ENCODE results near the gene MLIP.
"Not testable (repeated sequence)": the region's sequence is repeated elsewhere in the genome, so short reads cannot be mapped to it uniquely, and the experiment has no call there.

The MLIP gene

DNA sequence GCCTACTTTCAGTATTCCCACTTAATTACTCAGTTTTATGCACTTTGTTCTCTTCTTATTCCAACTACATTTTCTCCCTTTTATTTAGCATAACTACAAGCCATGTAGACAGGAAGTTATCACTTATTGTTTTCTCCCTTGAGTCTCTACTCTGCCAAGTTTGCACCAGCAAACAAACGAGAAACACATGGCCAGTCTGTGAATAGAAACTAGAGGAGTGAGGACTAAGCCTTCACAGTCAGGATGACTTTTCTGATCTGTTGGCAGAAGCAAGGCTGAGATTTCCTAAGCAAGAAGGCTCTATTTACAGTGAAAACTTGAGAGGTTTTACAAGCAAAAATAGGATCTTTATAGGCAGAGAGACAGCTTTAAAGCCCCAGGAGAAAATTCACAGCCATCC lies 127.2 kb downstream of the MLIP start:
- no peak for DNase-seq

DNA sequence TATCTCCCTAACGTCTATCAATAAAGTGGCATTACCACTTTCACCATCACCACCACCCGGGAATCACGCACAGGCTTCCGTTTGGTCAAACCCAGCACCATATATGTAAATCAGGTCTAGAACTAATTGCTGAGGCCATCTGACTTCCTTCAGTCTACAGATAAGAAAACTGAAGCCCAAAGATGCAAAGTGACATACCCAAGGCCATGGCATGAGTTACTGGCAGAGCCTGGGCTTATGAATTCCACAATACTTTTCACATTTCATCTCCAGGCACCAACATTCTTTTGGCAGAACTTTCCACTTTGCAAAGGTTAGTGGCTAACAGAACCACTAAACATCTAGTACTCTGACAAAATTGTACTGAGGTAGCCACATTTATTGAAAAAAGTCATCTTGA lies 132.5 kb downstream of the MLIP start:
- DNase-seq: no peak

GRCh38 chr6:54244430-54244829 lies 133.2 kb downstream of the MLIP start:
- DNase-seq: no peak

GRCh38 chr6:54245265-54245664 lies 134.0 kb downstream of the MLIP start:
- no peak for DNase-seq

GRCh38 chr6:54248319-54248718 lies 137.1 kb downstream of the MLIP start:
- DNase-seq: no peak

DNA sequence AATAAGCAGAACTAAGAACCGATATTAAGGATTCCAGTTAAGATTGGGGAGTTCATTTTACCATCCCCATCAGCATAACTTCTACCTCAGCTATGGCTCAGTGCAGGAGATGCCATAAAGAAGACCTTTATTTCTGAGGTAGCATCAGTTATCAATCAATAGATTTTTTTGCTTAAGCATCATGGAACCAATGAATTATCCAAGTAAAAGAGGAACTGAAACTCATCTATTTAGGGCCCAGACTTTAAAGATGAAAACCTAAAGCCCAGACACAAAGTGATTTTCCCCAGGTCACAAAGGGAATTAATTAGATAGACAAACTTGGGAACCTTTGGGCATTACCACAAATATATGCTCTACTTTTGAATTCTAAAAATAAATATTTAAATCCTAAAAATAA lies 137.8 kb downstream of the MLIP start:
- DNase-seq: no peak

DNA sequence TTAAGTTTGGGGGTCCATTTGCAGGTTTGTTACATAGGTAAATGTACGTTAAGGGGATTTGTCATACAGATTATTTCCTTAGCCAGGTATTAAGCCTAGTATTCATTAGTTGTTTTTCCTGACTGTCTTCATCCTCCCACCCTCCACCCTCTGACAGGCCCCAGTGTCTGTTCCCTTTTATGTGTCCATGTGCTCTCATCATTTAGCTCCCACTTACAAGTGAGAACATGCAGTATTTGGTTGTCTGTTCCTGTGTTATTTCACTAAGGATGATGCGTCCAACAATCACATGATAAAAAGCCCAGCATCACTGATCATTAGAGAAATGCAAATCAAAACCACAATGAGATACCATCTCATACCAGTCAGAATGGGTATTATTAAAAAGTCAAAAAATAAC lies 138.6 kb downstream of the MLIP start:
- not testable (repeated sequence) for DNase-seq

- no peak for DNase-seq
These were observed 141.3 kb downstream of the MLIP start for GRCh38 chr6:54252496-54252895.

- no peak for DNase-seq
These were observed 141.7 kb downstream of the MLIP start for GRCh38 chr6:54252916-54253315.

- DNase-seq: no peak
These were observed 143.6 kb downstream of the MLIP start for GRCh38 chr6:54254886-54255285.

GRCh38 chr6:54255886-54256285 lies 144.6 kb downstream of the MLIP start:
- DNase-seq: no peak

- DNase-seq: no peak
These were observed 148.8 kb downstream of the MLIP start for GRCh38 chr6:54260025-54260424.

GRCh38 chr6:54262499-54262898 lies 151.3 kb downstream of the MLIP start:
- DNase-seq: no peak

- DNase-seq: no peak
These were observed 151.7 kb downstream of the MLIP start for GRCh38 chr6:54262971-54263370.

DNA sequence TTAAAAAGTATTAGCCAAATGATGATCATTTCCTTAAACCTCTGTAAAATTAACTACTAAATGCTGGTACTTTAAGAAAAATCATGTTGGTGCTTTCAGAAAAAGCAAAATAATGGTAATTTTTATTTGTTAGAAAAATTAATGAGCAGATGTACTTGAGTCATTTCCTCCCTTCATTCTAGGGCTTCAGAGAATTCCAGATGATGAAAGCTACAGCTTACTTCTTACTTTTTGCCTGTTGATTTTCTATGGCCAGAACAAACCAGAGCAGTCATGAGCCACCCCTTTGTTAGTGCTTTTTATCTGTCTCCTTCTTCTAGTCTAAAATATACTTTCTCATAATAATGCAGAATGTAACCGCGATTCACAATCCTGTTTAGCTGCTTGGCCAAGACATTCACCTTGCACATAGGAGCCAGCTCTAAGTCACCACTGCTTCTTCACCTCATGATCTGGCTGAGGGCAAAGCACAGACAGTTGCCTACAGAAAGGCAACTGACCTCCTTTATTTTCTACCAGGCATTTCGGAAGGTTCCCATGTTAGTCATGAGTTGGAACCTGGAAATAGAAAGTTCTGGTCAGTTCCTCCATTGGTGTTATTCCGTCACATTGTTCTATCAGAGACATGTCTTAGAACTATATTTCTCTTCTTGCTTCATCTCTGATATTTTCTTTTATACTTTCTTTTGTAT lies 153.5 kb downstream of the MLIP start:
- no peak for DNase-seq

DNA sequence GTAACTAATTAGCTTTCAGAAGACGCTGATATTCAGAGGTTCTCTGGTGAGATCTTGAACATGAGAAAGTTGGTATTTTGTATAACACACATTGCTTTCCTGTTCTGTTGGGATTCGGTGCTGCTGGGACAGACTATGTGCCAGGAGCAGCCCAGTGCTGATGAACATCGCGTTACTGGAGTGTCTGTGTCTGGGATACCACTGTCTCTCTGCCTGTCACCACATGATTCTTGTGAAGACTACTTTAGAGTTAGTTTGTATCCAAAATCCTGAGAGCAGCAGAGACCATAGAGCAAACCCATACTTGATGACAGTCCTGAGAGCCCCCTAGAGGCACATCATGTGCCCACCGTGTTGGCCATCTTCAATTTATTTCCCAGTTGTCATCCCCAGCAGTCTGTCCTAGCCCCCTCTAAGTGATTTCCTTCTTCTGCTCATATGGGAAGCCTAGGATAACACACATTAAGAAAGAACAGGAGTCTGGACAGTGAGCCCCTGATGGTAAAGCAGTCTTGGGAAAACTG lies 155.2 kb downstream of the MLIP start:
- no peak for DNase-seq

- DNase-seq: no peak
These were observed 156.6 kb downstream of the MLIP start for GRCh38 chr6:54267798-54268197.

- DNase-seq: no peak
These were observed 162.1 kb downstream of the MLIP start for GRCh38 chr6:54273214-54273820.

- no peak for DNase-seq
These were observed 163.1 kb downstream of the MLIP start for GRCh38 chr6:54274383-54274782.

- no peak for DNase-seq
These were observed 170.9 kb downstream of the MLIP start for GRCh38 chr6:54282186-54282585.

DNA sequence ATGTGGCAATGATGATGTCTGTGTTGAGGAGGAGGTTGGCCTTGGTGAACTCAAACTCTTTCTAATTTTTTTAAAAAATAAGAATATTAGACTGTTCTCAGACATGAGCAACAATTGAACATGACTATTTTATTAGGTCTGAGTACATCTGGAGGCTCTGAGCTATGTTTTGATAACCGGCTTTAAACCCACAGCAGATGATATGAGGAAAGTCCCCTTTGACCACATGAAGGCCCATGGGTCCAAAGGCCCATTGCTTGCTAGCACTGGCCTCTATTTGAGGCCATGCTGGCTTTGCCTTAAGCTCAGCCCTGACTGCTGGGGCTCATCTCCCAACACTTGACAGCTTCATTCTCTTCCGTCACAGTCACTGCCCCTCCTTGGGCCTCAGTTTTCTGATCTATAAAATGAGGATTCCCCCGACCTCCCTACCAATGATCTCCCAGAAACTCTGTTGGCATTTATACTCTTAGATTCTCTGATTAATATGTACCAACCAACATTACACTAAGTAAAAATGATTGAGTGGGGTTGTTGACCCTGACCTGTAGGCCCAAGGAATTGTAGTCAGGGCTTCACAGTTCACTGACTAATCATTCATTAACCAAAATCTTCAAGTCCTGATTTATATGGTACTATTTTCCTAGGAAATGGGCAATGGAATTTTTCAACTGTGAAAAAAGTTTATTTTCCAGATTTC lies 173.1 kb downstream of the MLIP start:
- no peak for DNase-seq

GRCh38 chr6:54285595-54285994 lies 174.4 kb downstream of the MLIP start:
- DNase-seq: no peak

GRCh38 chr6:54286141-54286540 lies 174.9 kb downstream of the MLIP start:
- DNase-seq: no peak

DNA sequence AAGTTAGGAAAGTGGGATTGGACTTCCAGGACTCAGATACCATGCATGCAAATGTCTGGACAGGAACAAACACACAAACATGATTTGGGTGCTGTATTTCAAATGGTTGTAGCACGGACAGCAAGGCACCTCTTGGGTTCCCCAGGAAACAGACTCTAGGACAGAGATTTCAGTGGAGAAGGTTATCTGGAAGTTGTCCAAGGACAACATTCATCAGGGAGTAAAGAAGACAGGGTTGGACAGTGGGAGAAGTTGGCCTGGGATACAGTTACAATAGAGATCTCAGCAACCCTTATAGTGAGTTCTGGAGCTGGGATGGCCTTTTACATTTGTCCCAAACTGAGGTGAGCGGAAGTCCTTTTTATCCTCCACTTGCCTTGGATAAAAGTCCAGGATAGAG lies 177.2 kb downstream of the MLIP start:
- DNase-seq: no peak
